ENCODE data around the gene METAP1D. TPM values are rescaled to one million over a fixed set of nuclear protein-coding genes. Genes with fewer than 3 reads are reported as not detected.
A peak's percentile ranks its signal among the peaks of the same experiment; 100 is the strongest.

The METAP1D gene
- total and polyA plus RNA-seq, 5 donors, result 3.0 to 5.4 (median 4.2) TPM

DNA sequence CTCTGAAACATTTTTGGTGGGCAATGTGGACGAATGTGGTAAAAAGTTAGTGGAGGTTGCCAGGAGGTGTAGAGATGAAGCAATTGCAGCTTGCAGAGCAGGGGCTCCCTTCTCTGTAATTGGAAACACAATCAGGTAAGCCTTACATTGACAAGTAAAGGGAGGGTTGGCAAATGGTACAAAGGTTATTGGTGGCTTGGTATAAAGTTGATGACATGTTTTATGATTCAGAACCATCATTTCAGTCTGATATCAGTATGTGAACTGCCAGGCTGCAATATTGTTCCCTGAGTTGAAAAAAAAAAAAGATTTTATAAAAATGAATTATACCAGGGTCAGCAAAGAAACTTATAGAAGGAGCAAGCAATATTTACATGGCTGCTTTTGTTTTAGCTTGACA, 71.2 kb downstream of the METAP1D start:
- Histone ChIP-seq H3K4me3 (ENCODE audit: low read length) (no peak overlapping the region), H3K27ac (ENCODE audit: low read length) (no peak overlapping the region), H3K4me1 (ENCODE audit: control insufficient read depth, insufficient read depth, low read length) (no peaks in the 10 kb centered on the region), H3K9me3 (ENCODE audit: control insufficient read depth, low read length) (no peaks in the 10 kb centered on the region), H3K27me3 (ENCODE audit: control insufficient read depth, insufficient read depth) (no peaks in the 10 kb centered on the region)
- intact Hi-C loops (cut with DNase I), result no loop called here
- 86% methylated on average over 1 of the region's 1 CpG for WGBS
- DNase-seq (no peak), ATAC-seq (no peak)

DNA sequence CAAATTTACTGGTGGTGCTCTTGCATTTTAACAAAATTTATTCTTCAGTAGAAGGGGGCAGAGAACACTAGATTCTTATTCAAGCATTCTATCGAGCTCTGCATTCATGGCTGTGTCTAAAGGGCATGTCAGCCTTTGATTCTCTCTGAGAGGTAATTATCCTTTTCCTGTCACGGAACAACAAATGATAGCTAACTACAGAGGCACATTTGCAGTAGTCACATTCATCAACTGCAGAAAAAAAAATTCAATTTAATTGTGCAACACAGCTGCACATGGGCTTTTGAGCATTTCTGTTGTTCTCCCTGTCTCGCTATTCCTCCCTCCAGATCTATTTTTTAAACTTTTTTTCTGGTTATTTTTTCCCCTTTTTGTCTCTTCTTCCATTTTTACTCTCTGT, 72.5 kb downstream of the METAP1D start:
- intact Hi-C loops (cut with DNase I), result no loop called here

DNA sequence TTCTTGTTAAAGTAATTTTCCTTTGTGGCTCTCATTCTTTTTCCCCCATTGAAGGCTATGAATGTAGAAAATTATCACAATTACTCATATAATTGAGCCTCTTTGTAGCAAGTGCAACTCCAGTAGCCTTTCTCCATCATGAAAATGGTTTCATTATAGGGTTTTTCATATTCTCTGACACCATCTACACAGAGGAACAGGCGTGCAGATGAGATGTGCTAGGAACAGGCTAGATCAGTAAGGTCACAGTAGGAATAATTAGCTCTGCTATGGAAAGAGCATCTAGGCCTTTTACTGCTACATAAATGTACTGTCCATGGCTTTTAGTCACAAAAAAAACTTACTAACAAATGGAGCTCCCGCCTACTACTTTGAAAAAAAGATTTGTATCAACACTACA, 73.0 kb downstream of the METAP1D start:
- no peaks in the 10 kb centered on the region for H3K9me3 ChIP-seq (ENCODE audit: control insufficient read depth, low read length)
- intact Hi-C loops (cut with DNase I), result no loop called here
- H3K4me1 ChIP-seq (ENCODE audit: control insufficient read depth, insufficient read depth, low read length), result no peaks in the 10 kb centered on the region
- ATAC-seq, result no peak
- no peak overlapping the region for H3K27ac ChIP-seq (ENCODE audit: low read length)
- H3K27me3 ChIP-seq (ENCODE audit: control insufficient read depth, insufficient read depth), result no peaks in the 10 kb centered on the region
- no peak for DNase-seq
- WGBS, result 94% methylated on average over 2 of the region's 2 CpGs
- no peak overlapping the region for H3K4me3 ChIP-seq (ENCODE audit: low read length)

More for the DNA sequence above, 72.5 kb downstream of the METAP1D start:
- WGBS, result 92% methylated on average over 3 of the region's 3 CpGs
- no peaks in the 10 kb centered on the region for H3K4me1 ChIP-seq (ENCODE audit: control insufficient read depth, insufficient read depth, low read length)
- DNase-seq, result no peak
- H3K27me3 ChIP-seq (ENCODE audit: control insufficient read depth, insufficient read depth), result no peaks in the 10 kb centered on the region
- no peaks in the 10 kb centered on the region for H3K9me3 ChIP-seq (ENCODE audit: control insufficient read depth, low read length)
- H3K27ac ChIP-seq (ENCODE audit: low read length), result no peak overlapping the region
- no peak overlapping the region for H3K4me3 ChIP-seq (ENCODE audit: low read length)
- no peak for ATAC-seq

DNA sequence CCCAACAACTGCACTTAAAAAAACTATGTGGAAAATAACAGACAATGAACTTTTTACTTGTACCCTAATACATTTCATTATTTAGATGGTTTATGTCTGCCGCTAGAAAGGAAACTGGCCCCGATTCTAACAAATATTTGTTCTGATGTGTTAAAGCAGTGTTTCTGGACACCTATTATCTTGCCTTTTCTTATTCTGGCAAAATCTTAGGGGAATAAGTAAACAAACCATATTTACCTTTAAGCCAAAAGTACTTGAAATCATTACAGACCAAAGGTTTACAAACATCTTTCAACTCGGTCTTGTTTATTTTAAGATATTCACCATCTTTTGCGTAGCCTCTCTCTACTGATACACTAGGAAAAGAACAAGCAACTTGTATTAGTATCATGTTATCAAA, 73.8 kb downstream of the METAP1D start:
- WGBS, result 95% methylated on average over 4 of the region's 4 CpGs
- Histone ChIP-seq H3K4me1 (ENCODE audit: control insufficient read depth, insufficient read depth, low read length) (no peaks in the 10 kb centered on the region), H3K27me3 (ENCODE audit: control insufficient read depth, insufficient read depth) (no peaks in the 10 kb centered on the region), H3K4me3 (ENCODE audit: low read length) (no peak overlapping the region), H3K9me3 (ENCODE audit: control insufficient read depth, low read length) (no peaks in the 10 kb centered on the region), H3K27ac (ENCODE audit: low read length) (no peak overlapping the region)
- ATAC-seq (no peak), DNase-seq (no peak)
- intact Hi-C loops (cut with DNase I), result no loop called here

DNA sequence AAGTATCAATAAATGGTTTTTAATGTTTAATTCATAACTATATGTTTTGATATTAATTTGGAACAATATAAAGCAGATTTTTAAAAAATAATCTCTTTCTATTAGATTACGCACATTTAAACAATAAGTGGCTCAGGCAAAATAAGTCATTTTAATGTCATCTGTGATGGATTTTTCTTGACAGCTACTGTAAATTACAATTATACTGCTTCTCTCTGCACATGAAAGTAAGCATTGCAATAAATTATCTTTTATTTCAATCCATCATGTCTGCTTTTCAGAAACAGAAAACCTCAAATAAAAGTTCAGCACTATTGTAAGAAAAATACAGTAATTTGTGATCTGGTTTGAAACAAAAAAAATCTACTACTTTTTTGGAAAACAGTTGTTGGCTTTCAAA, 74.5 kb downstream of the METAP1D start:
- H3K27me3 ChIP-seq (ENCODE audit: control insufficient read depth, insufficient read depth), result no peaks in the 10 kb centered on the region
- H3K27ac ChIP-seq (ENCODE audit: low read length), result no peak overlapping the region
- H3K4me3 ChIP-seq (ENCODE audit: low read length), result no peak overlapping the region
- 97% methylated on average over 1 of the region's 1 CpG for WGBS
- intact Hi-C loops (cut with DNase I), result no loop called here
- ATAC-seq (no peak), DNase-seq (no peak)
- H3K4me1 ChIP-seq (ENCODE audit: control insufficient read depth, insufficient read depth, low read length), result no peaks in the 10 kb centered on the region
- no peaks in the 10 kb centered on the region for H3K9me3 ChIP-seq (ENCODE audit: control insufficient read depth, low read length)

DNA sequence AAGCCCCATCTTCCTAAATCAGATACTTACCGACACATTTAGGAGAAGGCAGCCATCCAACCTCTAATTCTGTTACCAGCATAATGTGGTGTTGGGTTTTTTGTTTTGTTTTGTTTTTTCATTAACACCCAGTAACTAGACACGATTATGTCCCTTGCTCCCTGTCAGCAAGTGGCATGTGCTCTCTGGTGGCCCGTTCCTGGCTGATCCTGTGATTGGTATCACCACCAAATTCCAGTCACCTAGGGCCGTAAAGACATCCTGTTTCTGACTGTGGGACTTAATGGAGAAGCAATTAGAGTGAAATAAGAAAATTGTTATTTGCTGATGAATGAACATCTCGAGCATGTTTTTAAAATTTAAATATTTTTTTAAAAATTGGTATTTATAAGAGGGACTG, 79.7 kb downstream of the METAP1D start:
- intact Hi-C loops (cut with DNase I), result no loop called here
- ATAC-seq (no peak), DNase-seq (no peak)
- no peak overlapping the region for H3K4me3 ChIP-seq (ENCODE audit: low read length)
- no peaks in the 10 kb centered on the region for H3K27me3 ChIP-seq (ENCODE audit: control insufficient read depth, insufficient read depth)
- no peaks in the 10 kb centered on the region for H3K9me3 ChIP-seq (ENCODE audit: control insufficient read depth, low read length)
- no peaks in the 10 kb centered on the region for H3K4me1 ChIP-seq (ENCODE audit: control insufficient read depth, insufficient read depth, low read length)
- H3K27ac ChIP-seq (ENCODE audit: low read length), result no peak overlapping the region
- WGBS, result 88% methylated on average over 5 of the region's 5 CpGs

DNA sequence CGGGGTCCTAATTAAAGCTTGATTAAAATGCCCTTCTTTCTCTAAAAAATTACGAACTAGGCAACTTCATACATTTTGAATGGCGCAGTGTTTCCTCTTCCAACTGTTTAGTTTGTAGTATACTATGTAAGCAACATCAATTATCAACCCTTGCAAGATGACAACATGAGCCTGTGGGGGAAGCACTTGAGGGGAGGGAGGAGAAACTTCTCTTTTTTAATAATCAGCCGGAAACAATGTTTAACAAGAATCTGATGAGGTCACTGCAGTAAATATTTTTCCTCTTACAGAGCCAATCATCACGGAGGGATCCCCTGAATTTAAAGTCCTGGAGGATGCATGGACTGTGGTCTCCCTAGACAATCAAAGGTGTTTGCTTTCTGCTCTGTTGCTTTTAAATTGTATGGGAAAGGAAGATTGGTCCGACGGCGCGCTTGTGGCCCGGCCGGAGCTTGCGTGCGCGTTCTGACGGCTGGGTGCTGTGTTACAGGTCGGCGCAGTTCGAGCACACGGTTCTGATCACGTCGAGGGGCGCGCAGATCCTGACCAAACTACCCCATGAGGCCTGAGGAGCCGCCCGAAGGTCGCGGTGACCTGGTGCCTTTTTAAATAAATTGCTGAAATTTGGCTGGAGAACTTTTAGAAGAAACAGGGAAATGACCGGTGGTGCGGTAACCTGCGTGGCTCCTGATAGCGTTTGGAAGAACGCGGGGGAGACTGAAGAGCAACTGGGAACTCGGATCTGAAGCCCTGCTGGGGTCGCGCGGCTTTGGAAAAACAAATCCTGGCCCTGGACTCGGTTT, 80.3 kb downstream of the METAP1D start:
- H3K27ac ChIP-seq (ENCODE audit: low read length), result no peak overlapping the region
- ATAC-seq (no peak), DNase-seq (peak in 1 of 3 donors; percentile 27)
- intact Hi-C loops (cut with DNase I), result no loop called here
- 35% methylated on average over 38 of the region's 38 CpGs for WGBS
- no peaks in the 10 kb centered on the region for H3K9me3 ChIP-seq (ENCODE audit: control insufficient read depth, low read length)
- no peaks in the 10 kb centered on the region for H3K27me3 ChIP-seq (ENCODE audit: control insufficient read depth, insufficient read depth)
- no peaks in the 10 kb centered on the region for H3K4me1 ChIP-seq (ENCODE audit: control insufficient read depth, insufficient read depth, low read length)
- H3K4me3 ChIP-seq (ENCODE audit: low read length), result no peak overlapping the region

DNA sequence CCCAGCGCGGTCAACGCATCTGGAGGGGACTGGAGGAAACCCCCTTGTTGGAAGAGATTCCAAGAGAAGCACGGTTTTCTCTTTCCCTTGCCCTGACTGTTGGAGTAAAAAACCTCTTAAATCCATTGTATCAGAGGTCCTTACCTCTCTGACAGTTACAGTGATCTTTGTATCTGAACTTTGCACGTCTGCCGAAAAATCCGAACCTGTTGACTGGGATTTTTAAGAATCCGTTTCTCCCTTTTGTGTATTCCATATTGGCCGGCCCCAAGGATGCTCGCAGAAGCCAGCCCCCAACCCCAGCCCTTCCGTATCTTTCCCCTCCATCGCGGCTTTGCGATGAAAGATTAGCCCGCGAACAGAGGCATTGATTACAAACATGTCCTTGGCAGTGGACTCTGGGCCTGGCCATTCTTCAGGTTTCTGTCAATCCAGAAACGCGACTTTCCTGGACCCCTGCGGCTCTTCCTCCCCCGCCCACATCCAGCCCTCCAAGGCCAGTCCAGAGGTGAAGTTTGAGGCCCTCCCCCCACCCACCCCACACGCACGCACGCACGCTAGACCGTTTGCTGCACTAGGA, 81.0 kb downstream of the METAP1D start:
- ATAC-seq, result no peak

DNA sequence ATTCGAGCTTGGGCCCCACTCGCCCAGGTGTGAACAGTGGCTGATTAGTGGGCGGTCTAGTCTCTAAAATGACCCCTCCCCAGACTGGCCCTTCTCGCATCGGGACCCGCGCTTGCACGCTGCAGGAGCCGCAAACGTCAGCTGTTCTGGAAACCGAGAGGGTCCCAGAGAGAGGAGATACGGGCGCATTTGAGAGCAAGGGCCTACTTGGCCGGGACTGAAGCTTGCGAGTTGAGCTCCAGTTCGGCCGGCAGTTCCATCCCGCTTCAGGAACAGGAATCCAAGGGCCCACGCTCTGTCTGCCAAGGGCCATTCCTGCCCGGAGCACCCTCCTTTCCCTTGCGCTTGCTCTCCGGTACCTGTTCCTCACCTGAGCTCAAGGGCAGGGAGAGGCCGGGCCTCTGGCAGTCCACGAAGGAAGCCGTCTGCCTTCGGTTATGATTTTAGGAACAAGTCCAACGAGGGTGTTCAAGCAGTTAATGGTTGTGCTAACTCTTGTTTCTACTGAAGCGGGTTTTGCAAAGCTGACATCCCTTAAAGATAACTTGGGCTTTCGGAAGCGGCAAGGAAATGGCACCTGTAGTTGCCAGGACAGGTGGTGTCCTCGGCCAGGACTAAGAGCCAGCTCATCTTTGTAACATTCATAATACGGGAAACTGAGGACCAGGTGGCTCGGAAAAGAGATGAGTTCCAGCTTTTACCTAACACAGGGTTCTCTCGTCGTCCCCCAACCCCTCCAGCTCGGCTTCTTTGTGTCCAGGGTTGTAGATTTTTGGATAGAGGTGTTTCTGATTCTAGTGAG, 81.7 kb downstream of the METAP1D start:
- ATAC-seq (no peak), DNase-seq (peak in 1 of 3 donors; percentile 18)
- intact Hi-C loops (cut with DNase I), result no loop called here
- Histone ChIP-seq H3K4me1 (ENCODE audit: control insufficient read depth, insufficient read depth, low read length) (no peaks in the 10 kb centered on the region), H3K27me3 (ENCODE audit: control insufficient read depth, insufficient read depth) (no peaks in the 10 kb centered on the region), H3K27ac (ENCODE audit: low read length) (no peak overlapping the region), H3K9me3 (ENCODE audit: control insufficient read depth, low read length) (no peaks in the 10 kb centered on the region), H3K4me3 (ENCODE audit: low read length) (no peak overlapping the region)
- 14% methylated on average over 36 of the region's 36 CpGs for WGBS

More for the DNA sequence above, 81.0 kb downstream of the METAP1D start:
- no peak for DNase-seq
- no peaks in the 10 kb centered on the region for H3K9me3 ChIP-seq (ENCODE audit: control insufficient read depth, low read length)
- no peak overlapping the region for H3K4me3 ChIP-seq (ENCODE audit: low read length)
- H3K4me1 ChIP-seq (ENCODE audit: control insufficient read depth, insufficient read depth, low read length), result no peaks in the 10 kb centered on the region
- H3K27me3 ChIP-seq (ENCODE audit: control insufficient read depth, insufficient read depth), result no peaks in the 10 kb centered on the region
- intact Hi-C loops (cut with DNase I), result no loop called here
- no peak overlapping the region for H3K27ac ChIP-seq (ENCODE audit: low read length)
- 25% methylated on average over 25 of the region's 25 CpGs for WGBS

DNA sequence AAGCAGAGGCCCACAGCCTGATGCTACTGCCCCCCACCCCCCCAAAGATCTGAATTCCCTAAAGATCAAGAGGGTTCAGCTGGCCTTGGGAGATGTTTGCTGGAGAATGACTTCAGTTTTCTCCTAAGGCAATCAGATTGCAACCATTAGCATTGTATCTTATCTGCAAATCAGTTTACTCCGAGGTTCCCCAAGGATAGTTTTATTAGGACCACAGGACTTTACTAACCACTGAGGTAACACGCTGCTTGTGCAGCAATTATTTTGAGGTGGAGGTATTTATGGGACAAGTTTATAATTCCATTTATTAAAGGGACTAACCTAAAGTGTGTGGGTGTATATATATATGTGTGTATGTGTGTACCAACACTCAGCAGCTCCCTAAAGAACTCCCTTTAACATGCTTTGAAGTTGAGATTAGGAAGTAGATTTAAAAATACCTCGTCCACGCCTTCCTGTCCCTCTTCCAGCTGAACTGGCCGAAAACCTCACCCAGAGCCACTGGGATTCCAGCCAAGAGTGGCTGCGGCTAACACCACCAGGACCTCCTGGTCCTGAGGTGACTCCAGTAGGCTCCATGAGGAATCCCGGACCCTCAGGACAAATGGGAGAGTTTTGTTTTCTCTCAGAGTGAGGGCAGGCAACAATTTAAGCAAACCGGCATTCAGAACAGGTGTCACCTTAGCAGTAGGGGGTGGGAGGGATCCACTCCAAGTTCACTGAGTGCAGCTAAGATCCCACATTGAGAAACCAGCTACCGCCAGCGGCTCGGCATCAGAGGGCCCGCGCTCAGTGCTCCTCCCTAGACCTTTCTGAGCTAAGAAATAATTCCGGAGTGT, 82.6 kb downstream of the METAP1D start:
- ATAC-seq, result no peak
- H3K4me3 ChIP-seq (ENCODE audit: low read length), result no peak overlapping the region
- no peaks in the 10 kb centered on the region for H3K4me1 ChIP-seq (ENCODE audit: control insufficient read depth, insufficient read depth, low read length)
- no peaks in the 10 kb centered on the region for H3K27me3 ChIP-seq (ENCODE audit: control insufficient read depth, insufficient read depth)
- intact Hi-C loops (cut with DNase I), result no loop called here
- H3K27ac ChIP-seq (ENCODE audit: low read length), result no peak overlapping the region
- DNase-seq, result peak in 1 of 3 donors; percentile 27
- WGBS, result 9% methylated on average over 14 of the region's 14 CpGs
- no peaks in the 10 kb centered on the region for H3K9me3 ChIP-seq (ENCODE audit: control insufficient read depth, low read length)
